ENCODE results near the gene ZNF394. TPM values are rescaled to one million over a fixed set of nuclear protein-coding genes. Genes with fewer than 3 reads are reported as not detected.
"Not testable (repeated sequence)": the region's sequence is repeated elsewhere in the genome, so short reads cannot be mapped to it uniquely, and the experiment has no call there.

ZNF394 gene
- total RNA-seq = 10 to 100 TPM; 25.0 to 50.7 TPM

DNA sequence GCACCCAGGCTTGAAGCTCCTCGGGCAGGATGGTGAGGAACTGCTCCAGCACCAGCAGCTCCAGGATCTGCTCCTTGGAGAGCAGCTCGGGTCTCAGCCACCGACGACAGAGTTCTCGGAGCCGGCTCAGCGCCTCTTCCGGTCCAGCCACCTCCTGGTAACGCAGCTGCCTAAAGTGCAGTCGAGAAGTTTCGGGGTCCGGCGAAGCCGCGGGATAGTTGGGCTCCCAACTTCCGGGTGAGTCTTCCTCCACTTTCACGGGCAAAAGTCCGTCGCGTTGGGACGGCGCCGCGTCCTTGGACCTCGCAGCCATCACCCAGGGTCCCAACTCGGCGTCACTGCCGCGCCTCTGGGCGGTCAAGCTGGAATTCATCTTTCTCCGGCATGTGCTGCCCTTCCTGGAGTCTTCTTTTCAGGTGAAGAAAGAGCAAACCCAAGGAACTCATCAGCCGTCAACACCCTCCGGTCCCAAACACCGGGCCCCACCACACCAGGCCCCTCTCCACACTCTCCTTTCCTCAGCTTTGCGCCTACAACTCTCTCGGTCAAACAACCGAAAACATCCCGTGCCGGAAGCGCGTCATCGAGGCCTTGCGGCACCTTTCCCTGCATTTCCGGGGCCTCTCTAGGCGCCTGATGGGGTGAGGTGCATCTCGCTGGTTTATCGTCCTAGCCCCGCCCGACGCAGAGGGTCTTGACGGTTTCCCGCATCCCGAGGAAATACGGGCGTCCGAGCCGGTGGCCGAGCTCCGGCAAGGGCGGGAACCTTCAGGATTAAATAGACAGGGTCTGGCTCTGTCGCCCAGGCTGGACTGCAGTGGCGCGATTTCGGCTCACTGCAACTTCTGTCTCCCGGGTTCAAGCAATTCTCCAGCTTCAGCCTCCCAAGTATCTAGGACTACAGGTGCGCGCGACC lies at the start of gene ZNF394:
TSS of gene ZNF394 (minus strand) at position 561 of the 916 bp plus-strand sequence. CDS start at position 373, 188 bp downstream.
- peaks cover 7% of the 10 kb centered on the region in 2 donors for H3K9me3 Mint-ChIP-seq
- peak within 1 kb of the TSS; percentile 99 to 100 for H3K27ac Mint-ChIP-seq
- ATAC-seq = peak; percentile 54 to 56
- peaks cover 49 to 54% of the 10 kb centered on the region in 2 donors for H3K36me3 Mint-ChIP-seq
- peak; percentile 86 to 88 for DNase-seq (ENCODE audit: low spot score in 2 of 2)

GRCh38 chr7:99549545-99549944 lies 49.5 kb upstream of the ZNF394 start:
- Mint-ChIP-seq H3K36me3 (peaks cover 17 to 28% of the 10 kb centered on the region in 2 donors), H3K9me3 (peaks cover 4 to 18% of the 10 kb centered on the region in 2 donors)
- DNase-seq (ENCODE audit: low spot score in 2 of 2); ATAC-seq; H3K27ac Mint-ChIP-seq: not testable (repeated sequence)

DNA sequence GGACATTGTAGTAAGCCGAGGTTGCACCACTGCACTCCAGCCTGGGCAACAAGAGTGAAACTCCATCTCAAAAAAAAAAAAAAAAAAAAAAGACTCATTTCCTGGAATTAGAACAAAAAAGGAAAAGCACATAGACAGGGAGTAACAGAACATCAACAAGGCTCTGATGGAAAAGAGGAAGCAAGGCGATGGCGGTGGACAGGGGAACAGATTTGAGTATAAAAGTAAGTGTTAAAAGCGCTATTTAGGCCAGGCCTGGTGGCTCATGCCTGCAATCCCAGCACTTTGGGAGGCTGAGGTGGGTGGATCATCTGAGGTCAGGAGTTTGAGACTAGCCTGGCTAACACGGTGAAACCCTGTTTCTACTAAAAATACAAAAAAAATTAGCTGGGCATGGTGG lies 45.2 kb upstream of the ZNF394 start:
- H3K27ac Mint-ChIP-seq; DNase-seq (ENCODE audit: low spot score in 2 of 2); ATAC-seq: not testable (repeated sequence)
- Mint-ChIP-seq H3K9me3 (peaks cover 18 to 34% of the 10 kb centered on the region in 2 donors), H3K36me3 (peaks cover 20 to 56% of the 10 kb centered on the region in 2 donors)

- DNase-seq (ENCODE audit: low spot score in 2 of 2) (no peak), ATAC-seq (no peak)
- peaks cover 22 to 56% of the 10 kb centered on the region in 2 donors for H3K36me3 Mint-ChIP-seq
- H3K27ac Mint-ChIP-seq = no peak overlapping the region
- peaks cover 20 to 33% of the 10 kb centered on the region in 2 donors for H3K9me3 Mint-ChIP-seq
Measured at GRCh38 chr7:99543916-99544315, 43.8 kb upstream of the ZNF394 start.

GRCh38 chr7:99543081-99543671 lies 43.1 kb upstream of the ZNF394 start:
- peaks cover 21 to 35% of the 10 kb centered on the region in 2 donors for H3K9me3 Mint-ChIP-seq
- no peak overlapping the region for H3K27ac Mint-ChIP-seq
- DNase-seq (ENCODE audit: low spot score in 2 of 2) (no peak), ATAC-seq (no peak)
- peaks cover 25 to 58% of the 10 kb centered on the region in 2 donors for H3K36me3 Mint-ChIP-seq

DNA sequence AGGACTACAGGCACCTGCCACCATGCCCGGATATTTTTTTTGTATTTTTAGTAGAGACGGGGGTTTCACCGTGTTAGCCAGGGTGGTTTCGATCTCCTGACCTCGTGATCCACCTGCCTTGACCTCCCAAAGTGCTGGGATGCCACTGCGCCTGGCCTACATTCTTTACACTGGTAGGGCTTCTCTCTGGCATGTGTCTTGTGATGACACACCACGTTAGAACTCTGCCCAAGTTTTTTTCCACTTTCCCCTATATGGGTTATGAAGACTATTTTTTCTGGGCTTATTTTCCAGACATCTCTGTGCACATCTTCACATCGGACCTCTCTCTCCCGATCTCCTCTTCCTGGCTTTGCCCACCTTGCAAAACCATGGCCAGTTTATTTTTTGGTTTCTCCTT lies 41.1 kb upstream of the ZNF394 start:
- peaks cover 27 to 48% of the 10 kb centered on the region in 2 donors for H3K36me3 Mint-ChIP-seq
- H3K9me3 Mint-ChIP-seq = peaks cover 20 to 29% of the 10 kb centered on the region in 2 donors
- H3K27ac Mint-ChIP-seq = peak overlapping the region in 1 of 2 donors; percentile 73
- DNase-seq (ENCODE audit: low spot score in 2 of 2) (no peak), ATAC-seq (no peak)

- Mint-ChIP-seq H3K9me3 (peaks cover 20 to 33% of the 10 kb centered on the region in 2 donors), H3K36me3 (peaks cover 27 to 47% of the 10 kb centered on the region in 2 donors), H3K27ac (no peak overlapping the region)
- ATAC-seq (no peak), DNase-seq (ENCODE audit: low spot score in 2 of 2) (no peak)
Measured at GRCh38 chr7:99540542-99540941, 40.5 kb upstream of the ZNF394 start.

- Mint-ChIP-seq H3K27ac (no peak overlapping the region), H3K9me3 (peaks cover 20 to 28% of the 10 kb centered on the region in 2 donors), H3K36me3 (peaks cover 27 to 47% of the 10 kb centered on the region in 2 donors)
- DNase-seq (ENCODE audit: low spot score in 2 of 2) (no peak), ATAC-seq (no peak)
Measured at GRCh38 chr7:99539213-99539811, 39.2 kb upstream of the ZNF394 start.

DNA sequence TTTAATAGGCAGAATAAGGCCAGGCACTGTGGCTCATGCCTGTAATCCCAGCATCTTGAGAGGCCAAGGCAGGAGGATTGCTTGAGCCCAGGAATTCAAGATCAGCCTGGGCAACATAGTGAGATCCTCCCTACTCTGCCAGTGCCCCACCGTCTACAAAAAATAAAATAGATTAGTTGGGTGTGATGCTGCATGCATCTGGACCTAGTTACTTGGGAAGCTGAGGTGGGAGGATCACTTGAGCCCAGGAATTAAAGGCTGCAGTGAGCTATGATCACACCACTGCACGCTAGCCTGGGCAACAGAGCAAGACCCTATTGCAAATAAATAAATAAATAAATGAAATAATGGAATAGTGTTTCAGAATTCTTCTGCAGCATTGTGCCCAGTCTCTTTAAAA lies 35.6 kb upstream of the ZNF394 start:
- no peak overlapping the region for H3K27ac Mint-ChIP-seq
- H3K36me3 Mint-ChIP-seq = peaks cover 51 to 57% of the 10 kb centered on the region in 2 donors
- H3K9me3 Mint-ChIP-seq = peaks cover 31 to 42% of the 10 kb centered on the region in 2 donors
- DNase-seq (ENCODE audit: low spot score in 2 of 2) (no peak), ATAC-seq (no peak)

DNA sequence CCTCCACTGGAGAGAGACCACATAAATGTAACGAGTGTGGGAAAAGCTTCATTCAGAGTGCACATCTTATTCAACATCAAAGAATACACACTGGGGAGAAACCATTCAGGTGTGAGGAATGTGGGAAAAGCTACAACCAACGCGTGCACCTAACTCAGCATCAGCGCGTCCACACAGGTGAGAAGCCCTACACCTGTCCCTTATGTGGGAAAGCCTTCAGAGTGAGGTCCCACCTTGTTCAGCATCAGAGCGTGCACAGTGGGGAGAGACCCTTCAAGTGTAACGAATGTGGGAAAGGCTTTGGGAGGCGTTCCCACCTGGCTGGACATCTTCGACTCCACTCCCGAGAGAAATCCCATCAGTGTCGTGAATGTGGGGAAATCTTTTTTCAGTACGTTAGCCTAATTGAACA lies 31.3 kb upstream of the ZNF394 start:
- DNase-seq (ENCODE audit: low spot score in 2 of 2) = no peak
- ATAC-seq = no peak
- Mint-ChIP-seq H3K27ac (no peak overlapping the region), H3K36me3 (peaks cover 60 to 82% of the 10 kb centered on the region in 2 donors), H3K9me3 (peaks cover 29 to 36% of the 10 kb centered on the region in 2 donors)

DNA sequence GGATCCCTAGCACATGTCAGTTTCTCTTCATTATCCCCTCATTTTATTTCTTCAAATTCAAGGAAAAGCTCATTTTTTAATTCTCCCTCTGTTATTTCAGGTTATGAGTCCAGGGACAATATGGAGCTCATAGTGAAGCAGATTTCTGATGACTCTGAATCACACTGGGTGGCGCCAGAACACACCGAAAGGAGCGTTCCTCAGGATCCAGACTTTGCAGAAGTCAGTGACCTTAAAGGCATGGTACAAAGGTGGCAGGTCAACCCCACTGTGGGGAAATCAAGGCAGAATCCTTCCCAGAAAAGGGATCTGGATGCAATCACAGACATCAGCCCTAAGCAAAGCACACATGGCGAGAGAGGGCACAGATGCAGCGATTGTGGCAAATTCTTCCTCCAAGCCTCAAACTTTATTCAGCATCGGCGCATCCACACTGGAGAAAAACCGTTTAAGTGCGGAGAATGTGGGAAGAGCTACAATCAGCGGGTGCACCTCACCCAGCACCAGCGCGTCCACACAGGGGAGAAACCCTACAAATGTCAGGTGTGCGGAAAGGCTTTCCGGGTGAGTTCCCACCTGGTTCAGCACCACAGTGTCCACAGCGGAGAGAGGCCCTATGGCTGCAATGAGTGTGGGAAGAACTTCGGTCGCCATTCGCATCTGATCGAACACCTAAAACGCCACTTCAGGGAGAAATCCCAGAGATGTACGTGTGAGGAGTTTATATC lies 25.8 kb upstream of the ZNF394 start:
- DNase-seq (ENCODE audit: low spot score in 2 of 2) (no peak), ATAC-seq (peak in 1 of 2 donors; percentile 47)
- Mint-ChIP-seq H3K9me3 (peaks cover 6 to 8% of the 10 kb centered on the region in 2 donors), H3K27ac (peak overlapping the region in 1 of 2 donors; percentile 52), H3K36me3 (peaks cover 36 to 53% of the 10 kb centered on the region in 2 donors)

GRCh38 chr7:99521399-99521798 lies 21.3 kb upstream of the ZNF394 start:
- Mint-ChIP-seq H3K9me3 (no peaks in the 10 kb centered on the region), H3K27ac (no peak overlapping the region), H3K36me3 (peaks cover 12 to 28% of the 10 kb centered on the region in 2 donors)
- ATAC-seq = no peak
- no peak for DNase-seq (ENCODE audit: low spot score in 2 of 2)

GRCh38 chr7:99514050-99514449 lies 14.0 kb upstream of the ZNF394 start:
- H3K9me3 Mint-ChIP-seq = no peaks in the 10 kb centered on the region
- no peak overlapping the region for H3K27ac Mint-ChIP-seq
- DNase-seq (ENCODE audit: low spot score in 2 of 2) (no peak), ATAC-seq (no peak)
- peaks cover 8 to 15% of the 10 kb centered on the region in 2 donors for H3K36me3 Mint-ChIP-seq

GRCh38 chr7:99505324-99505662 lies 5.2 kb upstream of the ZNF394 start:
- Mint-ChIP-seq H3K36me3 (peaks cover 20 to 30% of the 10 kb centered on the region in 2 donors), H3K9me3 (peaks cover 7% of the 10 kb centered on the region in 2 donors), H3K27ac (peak overlapping the region; percentile 89 to 99)
- no peak for ATAC-seq
- DNase-seq (ENCODE audit: low spot score in 2 of 2) = no peak

GRCh38 chr7:99504603-99505323 lies 4.7 kb upstream of the ZNF394 start, which contains the start of gene ZKSCAN5:
Gene ZKSCAN5 (plus strand): TSS chr7:99504662. CDS start chr7:99506045, 1,383 bp downstream.
- ATAC-seq = peak; percentile 83 to 88
- H3K36me3 Mint-ChIP-seq = peaks cover 25 to 35% of the 10 kb centered on the region in 2 donors
- H3K9me3 Mint-ChIP-seq = peaks cover 7% of the 10 kb centered on the region in 2 donors
- peak within 1 kb of the TSS; percentile 89 to 99 for H3K27ac Mint-ChIP-seq
- DNase-seq (ENCODE audit: low spot score in 2 of 2) = peak; percentile 95 to 97

- peak overlapping the region; percentile 89 to 99 for H3K27ac Mint-ChIP-seq
- peaks cover 30 to 40% of the 10 kb centered on the region in 2 donors for H3K36me3 Mint-ChIP-seq
- ATAC-seq = peak; percentile 88
- DNase-seq (ENCODE audit: low spot score in 2 of 2) = no peak
- peaks cover 7% of the 10 kb centered on the region in 2 donors for H3K9me3 Mint-ChIP-seq
Measured at GRCh38 chr7:99504281-99504602, 4.2 kb upstream of the ZNF394 start.
